ENCODE results near the gene TRMT6.

TRMT6 gene

GRCh38 chr20:5899444-5899843 is 50.9 kb downstream of the TRMT6 start:
- ATAC-seq (ENCODE audit: low read depth) (no peak), DNase-seq (ENCODE audit: low spot score) (no peak)
- Histone ChIP-seq H3K9me3 (ENCODE audit: severe bottlenecking) (no peaks in the 10 kb centered on the region), H3K36me3 (ENCODE audit: low read depth) (no peaks in the 10 kb centered on the region), H3K27ac (ENCODE audit: poor library complexity, severe bottlenecking) (no peak overlapping the region), H3K4me1 (ENCODE audit: insufficient read depth, poor library complexity, severe bottlenecking) (peaks cover 9% of the 10 kb centered on the region), H3K4me3 (ENCODE audit: severe bottlenecking) (no peak overlapping the region), H3K27me3 (ENCODE audit: insufficient read depth, poor library complexity, severe bottlenecking) (peaks cover 3% of the 10 kb centered on the region)
- TF ChIP-seq CTCF (IDR thresholded peaks at IDR 0.05; ENCODE audit: poor library complexity, severe bottlenecking), result no peak

GRCh38 chr20:5895626-5896025 is 54.7 kb downstream of the TRMT6 start:
- no peak for TF ChIP-seq CTCF (IDR thresholded peaks at IDR 0.05; ENCODE audit: poor library complexity, severe bottlenecking)
- Histone ChIP-seq H3K4me3 (ENCODE audit: severe bottlenecking) (no peak overlapping the region), H3K27ac (ENCODE audit: poor library complexity, severe bottlenecking) (no peak overlapping the region), H3K36me3 (ENCODE audit: low read depth) (no peaks in the 10 kb centered on the region), H3K4me1 (ENCODE audit: insufficient read depth, poor library complexity, severe bottlenecking) (peaks cover 17% of the 10 kb centered on the region), H3K27me3 (ENCODE audit: insufficient read depth, poor library complexity, severe bottlenecking) (peaks cover 3% of the 10 kb centered on the region), H3K9me3 (ENCODE audit: severe bottlenecking) (no peaks in the 10 kb centered on the region)
- peak; percentile 83 for ATAC-seq (ENCODE audit: low read depth)
- no peak for DNase-seq (ENCODE audit: low spot score)

- no peak overlapping the region for H3K27ac ChIP-seq (ENCODE audit: poor library complexity, severe bottlenecking)
- DNase-seq (ENCODE audit: low spot score), result no peak
- H3K4me1 ChIP-seq (ENCODE audit: insufficient read depth, poor library complexity, severe bottlenecking), result peaks cover 18% of the 10 kb centered on the region
- H3K36me3 ChIP-seq (ENCODE audit: low read depth), result no peaks in the 10 kb centered on the region
- H3K27me3 ChIP-seq (ENCODE audit: insufficient read depth, poor library complexity, severe bottlenecking), result peaks cover 2% of the 10 kb centered on the region
- ATAC-seq (ENCODE audit: low read depth), result no peak
- H3K4me3 ChIP-seq (ENCODE audit: severe bottlenecking), result no peak overlapping the region
- no peaks in the 10 kb centered on the region for H3K9me3 ChIP-seq (ENCODE audit: severe bottlenecking)
- no peak for TF ChIP-seq CTCF (IDR thresholded peaks at IDR 0.05; ENCODE audit: poor library complexity, severe bottlenecking)
Measured at GRCh38 chr20:5893621-5894020, 56.7 kb downstream of the TRMT6 start.

GRCh38 chr20:5893052-5893451 is 57.3 kb downstream of the TRMT6 start:
- H3K27ac ChIP-seq (ENCODE audit: poor library complexity, severe bottlenecking), result no peak overlapping the region
- ATAC-seq (ENCODE audit: low read depth) (no peak), DNase-seq (ENCODE audit: low spot score) (no peak)
- H3K27me3 ChIP-seq (ENCODE audit: insufficient read depth, poor library complexity, severe bottlenecking), result no peaks in the 10 kb centered on the region
- peaks cover 18% of the 10 kb centered on the region for H3K4me1 ChIP-seq (ENCODE audit: insufficient read depth, poor library complexity, severe bottlenecking)
- no peaks in the 10 kb centered on the region for H3K36me3 ChIP-seq (ENCODE audit: low read depth)
- no peaks in the 10 kb centered on the region for H3K9me3 ChIP-seq (ENCODE audit: severe bottlenecking)
- no peak for TF ChIP-seq CTCF (IDR thresholded peaks at IDR 0.05; ENCODE audit: poor library complexity, severe bottlenecking)
- H3K4me3 ChIP-seq (ENCODE audit: severe bottlenecking), result no peak overlapping the region

- no peak overlapping the region for H3K4me3 ChIP-seq (ENCODE audit: severe bottlenecking)
- H3K4me1 ChIP-seq (ENCODE audit: insufficient read depth, poor library complexity, severe bottlenecking), result peaks cover 16% of the 10 kb centered on the region
- H3K27me3 ChIP-seq (ENCODE audit: insufficient read depth, poor library complexity, severe bottlenecking), result no peaks in the 10 kb centered on the region
- peak overlapping the region; percentile 3 for H3K27ac ChIP-seq (ENCODE audit: poor library complexity, severe bottlenecking)
- TF ChIP-seq CTCF (IDR thresholded peaks at IDR 0.05; ENCODE audit: poor library complexity, severe bottlenecking), result no peak
- DNase-seq (ENCODE audit: low spot score) (no peak), ATAC-seq (ENCODE audit: low read depth) (peak; percentile 58)
- no peaks in the 10 kb centered on the region for H3K9me3 ChIP-seq (ENCODE audit: severe bottlenecking)
- no peaks in the 10 kb centered on the region for H3K36me3 ChIP-seq (ENCODE audit: low read depth)
Measured at GRCh38 chr20:5890773-5891441, 59.4 kb downstream of the TRMT6 start.

Measured in RWPE2 (cell line).